ENCODE results near the gene CASP8.

Gene CASP8

GRCh38 chr2:201261906-201262305 lies 1.6 kb downstream of the CASP8 start:
- no peak for TF ChIP-seq CTCF (conservative IDR thresholded peaks at IDR 0.05; ENCODE audit: low read depth, low read length)
- DNase-seq (ENCODE audit: low read depth): no peak
- H3K4me3 ChIP-seq (ENCODE audit: low read depth, low read length): no peak overlapping the region

DNA sequence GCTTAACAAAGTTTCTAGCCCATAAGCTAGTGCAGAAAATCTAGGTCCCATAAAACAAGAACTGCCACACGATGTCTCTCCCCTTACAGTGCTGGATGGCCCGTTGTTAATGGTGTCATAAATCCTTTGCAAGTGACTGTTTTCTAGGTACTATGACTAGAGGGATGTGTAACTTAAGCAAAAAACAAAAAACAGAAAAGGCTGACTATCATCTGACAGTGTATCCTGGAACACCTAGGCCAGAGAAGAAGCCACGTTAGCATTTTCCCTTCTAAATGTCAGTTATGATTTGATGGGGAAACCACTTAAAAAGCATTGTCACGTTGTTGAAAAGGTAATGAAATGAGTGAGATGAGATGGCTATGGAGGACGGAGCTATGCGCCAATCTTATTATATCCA lies 2.4 kb downstream of the CASP8 start:
- no peak overlapping the region for H3K4me3 ChIP-seq (ENCODE audit: low read depth, low read length)
- DNase-seq (ENCODE audit: low read depth): no peak
- TF ChIP-seq CTCF (conservative IDR thresholded peaks at IDR 0.05; ENCODE audit: low read depth, low read length): no peak

DNA sequence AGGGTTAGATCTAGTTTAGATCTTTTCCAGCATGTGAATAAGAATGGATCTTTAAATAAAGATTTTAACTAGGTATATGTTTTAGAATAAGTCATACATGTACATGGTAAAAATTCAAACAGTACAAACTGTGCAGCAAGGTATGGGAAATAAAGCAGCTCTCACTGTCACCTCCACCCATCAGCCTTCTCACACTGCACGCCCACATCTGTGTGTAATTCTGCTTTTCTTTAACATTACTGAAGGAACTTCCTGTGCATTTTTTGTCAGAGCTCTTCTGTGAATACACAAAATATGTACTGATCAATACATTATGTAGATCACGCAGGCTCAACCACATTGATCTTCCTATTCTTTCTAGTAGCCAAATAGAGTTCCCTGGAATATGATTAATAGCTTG lies 3.4 kb downstream of the CASP8 start:
- H3K4me3 ChIP-seq (ENCODE audit: low read depth, low read length): no peak overlapping the region
- TF ChIP-seq CTCF (conservative IDR thresholded peaks at IDR 0.05; ENCODE audit: low read depth, low read length): no peak
- DNase-seq (ENCODE audit: low read depth): no peak

DNA sequence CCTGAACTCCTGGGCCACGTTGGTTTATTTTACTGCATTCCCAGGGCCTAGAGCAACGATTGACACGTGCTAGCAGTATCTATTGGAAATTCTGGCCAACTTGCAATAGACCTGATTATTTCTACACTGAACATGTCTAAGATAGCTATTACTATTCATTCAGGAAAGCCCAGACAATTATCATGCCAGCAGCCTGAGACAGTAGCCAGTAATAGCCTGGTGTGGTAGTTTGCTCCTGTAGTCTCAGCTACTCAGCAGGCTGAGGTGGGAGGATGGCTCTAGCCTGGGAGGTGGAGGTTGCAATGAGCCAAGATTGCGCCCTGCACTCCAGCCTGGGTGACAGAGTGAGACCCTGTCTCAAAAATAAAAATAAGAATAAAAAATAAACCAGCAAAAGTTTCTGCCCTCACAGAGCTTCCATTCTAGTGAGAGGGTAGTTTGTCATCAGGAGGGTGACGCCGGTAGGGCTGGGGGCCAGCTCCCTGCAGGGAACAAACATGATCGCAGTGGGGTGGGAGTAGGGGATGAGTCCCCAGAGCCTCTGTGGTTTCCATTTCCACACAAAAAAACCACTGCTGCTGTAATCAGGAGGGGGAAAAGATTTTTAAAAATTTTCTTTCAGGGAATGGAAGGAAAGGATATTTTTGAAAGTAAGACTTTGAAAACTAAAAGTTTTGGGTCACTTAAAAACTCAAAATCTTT lies 4.3 kb downstream of the CASP8 start:
- no peak for TF ChIP-seq CTCF (conservative IDR thresholded peaks at IDR 0.05; ENCODE audit: low read depth, low read length)
- no peak for DNase-seq (ENCODE audit: low read depth)
- H3K4me3 ChIP-seq (ENCODE audit: low read depth, low read length): no peak overlapping the region

DNA sequence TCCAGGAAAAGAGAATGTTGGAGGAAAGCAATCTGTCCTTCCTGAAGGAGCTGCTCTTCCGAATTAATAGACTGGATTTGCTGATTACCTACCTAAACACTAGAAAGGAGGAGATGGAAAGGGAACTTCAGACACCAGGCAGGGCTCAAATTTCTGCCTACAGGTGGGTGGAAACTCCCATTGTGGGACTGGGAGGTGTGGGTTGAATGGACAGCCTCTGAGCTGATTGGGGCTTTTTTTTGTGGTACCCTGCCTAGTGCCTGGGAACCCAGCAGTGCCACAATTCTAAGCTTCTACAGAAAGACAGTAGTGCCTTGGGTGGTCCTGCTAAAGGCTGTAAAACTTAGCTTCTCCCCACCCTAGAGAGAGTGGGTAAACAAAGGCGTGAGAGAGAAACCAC lies 6.3 kb downstream of the CASP8 start:
- no peak overlapping the region for H3K4me3 ChIP-seq (ENCODE audit: low read depth, low read length)
- DNase-seq (ENCODE audit: low read depth): no peak
- no peak for TF ChIP-seq CTCF (conservative IDR thresholded peaks at IDR 0.05; ENCODE audit: low read depth, low read length)

DNA sequence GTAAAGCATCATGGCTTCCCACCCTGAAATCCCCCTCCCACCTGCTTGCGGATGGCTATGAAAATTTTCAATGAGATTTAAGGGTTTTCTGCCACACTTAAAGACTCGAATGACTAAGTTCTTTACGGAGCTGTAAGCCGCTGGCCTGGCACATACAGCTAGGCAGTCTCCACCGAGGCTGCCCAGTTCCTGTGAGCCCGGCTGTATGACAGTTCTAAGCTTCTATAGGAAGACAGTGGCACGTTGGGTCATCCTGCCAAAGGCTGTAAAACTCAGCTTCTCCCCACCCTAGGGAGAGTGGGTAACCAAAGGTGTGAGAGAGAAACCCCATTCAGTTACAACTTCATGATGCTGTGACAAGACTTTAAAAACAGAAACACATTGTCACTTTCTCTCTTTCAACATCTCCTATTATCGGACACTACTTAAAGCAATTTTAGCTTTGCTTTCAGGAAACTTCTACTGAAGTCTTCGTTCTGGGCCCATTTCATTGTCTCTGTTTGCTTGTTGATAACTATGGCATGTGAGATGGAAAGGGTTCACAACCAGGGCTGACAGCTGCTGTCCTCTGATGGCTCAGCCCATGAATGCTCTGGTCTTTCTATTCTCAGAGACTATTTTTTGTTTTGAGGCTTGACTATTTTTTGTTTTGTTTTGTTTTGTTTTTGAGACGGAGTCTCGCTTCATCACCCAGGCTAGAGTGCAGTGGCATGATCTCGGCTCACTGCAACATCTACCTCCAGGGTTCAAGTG lies 7.1 kb downstream of the CASP8 start:
- no peak for TF ChIP-seq CTCF (conservative IDR thresholded peaks at IDR 0.05; ENCODE audit: low read depth, low read length)
- no peak for DNase-seq (ENCODE audit: low read depth)
- H3K4me3 ChIP-seq (ENCODE audit: low read depth, low read length): no peak overlapping the region

- H3K4me3 ChIP-seq (ENCODE audit: low read depth, low read length): no peak overlapping the region
- no peak for DNase-seq (ENCODE audit: low read depth)
- no peak for TF ChIP-seq CTCF (conservative IDR thresholded peaks at IDR 0.05; ENCODE audit: low read depth, low read length)
Measured at GRCh38 chr2:201269764-201270163, 9.4 kb downstream of the CASP8 start.
